Astrocyte of the cerebellum (primary cell): ENCODE data around the gene TEX36.
"Not testable (repeated sequence)": the region's sequence is repeated elsewhere in the genome, so short reads cannot be mapped to it uniquely, and the experiment has no call there.

ENCODE experiments used
- DNase-seq: peaks from one replicate; pipeline ENCODE4 v3.0.0-alpha.2; 2011; ENCODE audit warnings: low read depth
- H3K4me3 ChIP-seq: 2 replicates; pipeline ENCODE4 v1.5.1; 2011; ENCODE audit warnings: mild to moderate bottlenecking, low read depth, low read length, moderate library complexity
- CTCF ChIP-seq: IDR thresholded peaks from 2 replicates; pipeline ENCODE4 v1.5.1; 2012; ENCODE audit warnings: low read length, low read depth, moderate library complexity, mild to moderate bottlenecking; ENCODE audit errors: missing control alignments
- in situ Hi-C: cut with HindIII; loops from 2 replicates; pipeline ENCODE4 v1.10.0; 2017; ENCODE audit warnings: low sequenced_read_pairs

Gene TEX36

GRCh38 chr10:125719173-125720001, 36.4 kb upstream of the TEX36 start, which contains the start of gene EDRF1:
Gene EDRF1 (plus strand): TSS chr10:125719709. CDS start chr10:125719808, 99 bp downstream.
- peak; percentile 96 for DNase-seq
- H3K4me3 ChIP-seq, result peak within 1 kb of the TSS; percentile 100
- in situ Hi-C loops, result no loop called here
- TF ChIP-seq CTCF, result no peak

GRCh38 chr10:125714728-125715127, 31.8 kb upstream of the TEX36 start:
- in situ Hi-C loops, DNase-seq, H3K4me3 ChIP-seq: not testable (repeated sequence)

GRCh38 chr10:125711110-125711750, 28.3 kb upstream of the TEX36 start:
- no peak overlapping the region for H3K4me3 ChIP-seq
- TF ChIP-seq CTCF, result no peak
- no peak for DNase-seq
- in situ Hi-C loops, result no loop called here

- no peak overlapping the region for H3K4me3 ChIP-seq
- in situ Hi-C loops, result no loop called here
- no peak for DNase-seq
These were observed 26.9 kb upstream of the TEX36 start for GRCh38 chr10:125709553-125710474.

GRCh38 chr10:125708971-125709503, 26.1 kb upstream of the TEX36 start:
- DNase-seq, result no peak
- no peak overlapping the region for H3K4me3 ChIP-seq
- in situ Hi-C loops, result no loop called here
- TF ChIP-seq CTCF, result no peak

More at GRCh38 chr10:125709553-125710474, 26.9 kb upstream of the TEX36 start:
- no peak for TF ChIP-seq CTCF

GRCh38 chr10:125707541-125708468, 24.8 kb upstream of the TEX36 start:
- no peak for DNase-seq
- TF ChIP-seq CTCF, result no peak
- H3K4me3 ChIP-seq, result no peak overlapping the region
- in situ Hi-C loops, result no loop called here
